Astrocyte of the spinal cord (primary cell): ENCODE measurements around the gene EXOC4.

Experiments
- DNase-seq: peaks from one replicate; pipeline ENCODE4 v3.0.0; 2011; ENCODE audit warnings: low read depth, low spot score
- H3K4me3 ChIP-seq: 2 replicates; pipeline ENCODE4 v1.5.1; 2011; ENCODE audit warnings: low read depth, mild to moderate bottlenecking, low read length, moderate library complexity
- in situ Hi-C: cut with HindIII; loops from 2 replicates; pipeline ENCODE4 v1.10.0; 2017; ENCODE audit warnings: low sequenced_read_pairs
- TF ChIP-seq, protein P1 (sequence below): IDR thresholded peaks from 2 replicates; pipeline ENCODE4 v1.5.1; 2012; ENCODE audit warnings: low read depth, mild to moderate bottlenecking, low read length, inconsistent platforms

The EXOC4 gene

GRCh38 chr7:133540096-133540860 lies 287.4 kb downstream of the EXOC4 start:
- in situ Hi-C loops: no loop called here
- TF ChIP-seq, protein P1, sequence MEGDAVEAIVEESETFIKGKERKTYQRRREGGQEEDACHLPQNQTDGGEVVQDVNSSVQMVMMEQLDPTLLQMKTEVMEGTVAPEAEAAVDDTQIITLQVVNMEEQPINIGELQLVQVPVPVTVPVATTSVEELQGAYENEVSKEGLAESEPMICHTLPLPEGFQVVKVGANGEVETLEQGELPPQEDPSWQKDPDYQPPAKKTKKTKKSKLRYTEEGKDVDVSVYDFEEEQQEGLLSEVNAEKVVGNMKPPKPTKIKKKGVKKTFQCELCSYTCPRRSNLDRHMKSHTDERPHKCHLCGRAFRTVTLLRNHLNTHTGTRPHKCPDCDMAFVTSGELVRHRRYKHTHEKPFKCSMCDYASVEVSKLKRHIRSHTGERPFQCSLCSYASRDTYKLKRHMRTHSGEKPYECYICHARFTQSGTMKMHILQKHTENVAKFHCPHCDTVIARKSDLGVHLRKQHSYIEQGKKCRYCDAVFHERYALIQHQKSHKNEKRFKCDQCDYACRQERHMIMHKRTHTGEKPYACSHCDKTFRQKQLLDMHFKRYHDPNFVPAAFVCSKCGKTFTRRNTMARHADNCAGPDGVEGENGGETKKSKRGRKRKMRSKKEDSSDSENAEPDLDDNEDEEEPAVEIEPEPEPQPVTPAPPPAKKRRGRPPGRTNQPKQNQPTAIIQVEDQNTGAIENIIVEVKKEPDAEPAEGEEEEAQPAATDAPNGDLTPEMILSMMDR: no peak
- H3K4me3 ChIP-seq: no peak overlapping the region
- peak; percentile 17 for DNase-seq

DNA sequence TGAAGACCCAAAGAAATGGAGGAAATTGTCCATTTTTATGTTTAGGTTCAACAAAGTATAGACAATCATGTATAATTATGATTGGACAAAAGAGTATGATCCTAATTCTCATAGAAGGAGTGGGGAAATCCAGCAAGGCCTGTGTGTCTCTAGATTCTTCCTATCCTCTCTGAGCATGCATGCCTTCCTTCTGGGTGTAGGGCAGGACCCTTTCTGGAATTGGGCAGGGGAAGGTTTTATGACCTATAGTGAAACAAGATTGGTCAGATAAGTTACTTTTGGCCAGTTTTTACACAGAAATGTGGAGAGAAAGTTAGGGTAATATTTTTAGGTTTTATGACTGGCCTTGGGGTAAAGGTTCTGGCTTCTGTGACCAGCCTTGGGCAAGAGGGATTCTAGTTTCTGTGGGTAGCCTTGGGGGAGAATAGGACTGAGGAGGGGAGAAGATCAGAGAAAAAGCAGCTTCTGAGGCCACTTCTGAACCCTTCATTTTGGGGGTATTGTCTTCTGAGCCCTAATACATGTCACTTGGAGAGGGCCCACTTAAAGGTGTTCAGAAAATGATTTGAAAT lies 289.4 kb downstream of the EXOC4 start:
- in situ Hi-C loops: no loop called here

GRCh38 chr7:133543657-133544056 lies 290.8 kb downstream of the EXOC4 start:
- H3K4me3 ChIP-seq: no peak overlapping the region
- in situ Hi-C loops: no loop called here
- DNase-seq: no peak
- TF ChIP-seq, protein P1: no peak

More for the DNA sequence above, 289.4 kb downstream of the EXOC4 start:
- no peak for DNase-seq
- TF ChIP-seq, protein P1: no peak
- no peak overlapping the region for H3K4me3 ChIP-seq

- TF ChIP-seq, protein P1: no peak
- in situ Hi-C loops: no loop called here
- H3K4me3 ChIP-seq: no peak overlapping the region
- peak; percentile 51 for DNase-seq
These were observed 292.7 kb downstream of the EXOC4 start for GRCh38 chr7:133545618-133546017.

GRCh38 chr7:133547981-133548380 lies 295.1 kb downstream of the EXOC4 start:
- in situ Hi-C loops: no loop called here
- no peak for DNase-seq
- TF ChIP-seq, protein P1: no peak
- no peak overlapping the region for H3K4me3 ChIP-seq

GRCh38 chr7:133549633-133550032 lies 296.8 kb downstream of the EXOC4 start:
- H3K4me3 ChIP-seq: no peak overlapping the region

More at GRCh38 chr7:133549633-133550032, 296.8 kb downstream of the EXOC4 start:
- in situ Hi-C loops: no loop called here
- DNase-seq: no peak
- TF ChIP-seq, protein P1: no peak
